GM19324 (cell line): Measurements from ENCODE around the gene ITGBL1.
"Not testable (repeated sequence)": the region's sequence is repeated elsewhere in the genome, so short reads cannot be mapped to it uniquely, and the experiment has no call there.

ENCODE experiments used
- ATAC-seq: cut with Tn5 transposase; IDR thresholded peaks from one replicate; pipeline ENCODE4 v1.9.1; 2021; ENCODE audit warnings: mild to moderate bottlenecking, moderate library complexity; ENCODE audit not compliant: unreplicated experiment, low FRiP score

The ITGBL1 gene

DNA sequence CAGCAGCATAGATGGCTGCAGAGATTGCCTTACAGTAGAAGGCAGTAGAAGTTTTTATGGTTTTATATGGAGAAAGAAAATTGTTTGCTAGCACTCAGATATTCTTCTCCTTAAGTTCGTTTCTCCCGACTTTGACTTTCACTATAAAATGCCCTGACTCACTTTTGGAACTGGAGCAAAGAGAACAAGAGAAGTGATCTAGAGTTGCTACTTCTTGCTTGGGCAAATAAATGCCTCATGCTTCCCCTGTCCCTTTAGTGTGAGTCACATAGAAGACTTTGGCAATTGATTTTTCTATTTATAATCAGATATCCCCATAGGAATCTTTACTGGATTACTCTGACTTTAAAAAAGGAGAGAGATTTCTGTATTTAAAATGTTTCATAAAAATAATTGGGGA, 46.9 kb downstream of the ITGBL1 start:
- no peak for ATAC-seq

DNA sequence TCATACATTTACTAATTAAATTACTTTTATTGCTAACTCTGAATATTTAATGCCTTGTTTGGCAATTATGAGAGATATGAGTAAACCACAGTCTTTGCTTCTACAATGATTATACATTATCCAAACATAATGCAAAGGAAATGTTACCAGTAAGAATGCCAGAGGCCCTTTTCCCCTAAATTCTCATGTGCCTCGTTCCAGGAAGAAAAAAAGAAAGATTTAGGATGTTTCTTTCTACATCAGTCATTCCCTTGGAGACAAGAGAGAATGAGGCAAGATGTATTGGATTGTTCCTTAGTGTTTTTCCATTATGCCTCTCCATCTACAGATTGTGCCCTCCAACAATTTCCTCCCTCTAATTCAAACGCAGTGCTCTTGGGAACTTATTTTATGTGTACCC, 50.1 kb downstream of the ITGBL1 start:
- ATAC-seq, result no peak

DNA sequence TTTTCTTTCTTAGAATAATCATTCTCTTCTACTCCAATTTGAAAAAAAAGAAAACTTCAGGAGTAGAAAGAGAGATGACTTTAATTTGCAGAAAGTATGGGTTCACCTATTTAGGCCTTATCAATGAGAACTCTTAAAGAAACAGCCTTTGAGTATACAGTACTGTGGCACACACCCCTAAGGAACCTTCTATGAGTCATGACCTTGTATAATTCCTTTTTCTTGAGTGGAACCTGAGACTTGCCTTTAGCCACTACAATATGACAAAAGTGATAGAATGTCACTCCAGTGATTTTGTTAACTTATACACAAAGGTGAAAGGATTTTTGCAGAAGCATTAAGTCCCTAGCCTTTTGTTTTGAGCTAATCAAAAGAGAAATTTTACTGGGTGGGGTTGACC, 58.7 kb downstream of the ITGBL1 start:
- no peak for ATAC-seq

DNA sequence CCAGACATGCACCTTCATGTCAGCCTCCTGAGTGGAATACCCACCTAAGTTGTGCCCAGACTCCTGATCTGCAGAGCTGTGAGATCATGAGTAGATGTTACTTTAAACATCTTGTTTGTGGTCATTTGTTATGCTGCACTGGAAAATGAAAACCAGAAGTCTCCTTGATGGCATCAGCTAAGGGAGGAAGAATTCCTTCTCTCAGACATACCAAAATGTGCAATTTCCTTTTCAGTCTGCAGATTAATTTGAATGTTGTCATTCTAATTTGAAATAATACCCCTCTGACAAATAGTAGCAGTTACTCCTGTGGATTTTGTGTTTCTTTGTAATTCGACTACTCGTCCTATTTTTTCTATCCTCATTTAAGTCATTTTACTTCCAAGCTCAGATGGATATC, 59.3 kb downstream of the ITGBL1 start:
- ATAC-seq, result no peak

DNA sequence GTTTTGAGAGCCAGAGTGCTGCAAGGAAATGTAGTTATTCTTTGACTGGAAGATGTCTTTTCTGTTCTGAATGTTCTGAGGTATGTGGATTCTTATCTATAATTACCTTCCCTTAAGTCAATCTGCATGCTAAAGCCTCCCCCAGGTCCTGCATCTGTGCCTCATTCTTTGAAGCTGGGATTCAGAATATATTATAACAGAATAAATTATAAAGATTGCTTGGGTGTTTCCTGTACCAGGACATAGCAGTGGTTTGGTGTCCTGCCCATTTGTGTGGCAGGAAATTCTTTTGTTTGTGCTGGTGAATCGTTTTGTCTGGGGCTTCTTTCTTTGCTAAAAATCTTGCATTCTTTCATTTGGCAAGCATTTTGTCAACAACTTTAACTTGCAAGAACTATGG, 60.2 kb downstream of the ITGBL1 start:
- no peak for ATAC-seq

DNA sequence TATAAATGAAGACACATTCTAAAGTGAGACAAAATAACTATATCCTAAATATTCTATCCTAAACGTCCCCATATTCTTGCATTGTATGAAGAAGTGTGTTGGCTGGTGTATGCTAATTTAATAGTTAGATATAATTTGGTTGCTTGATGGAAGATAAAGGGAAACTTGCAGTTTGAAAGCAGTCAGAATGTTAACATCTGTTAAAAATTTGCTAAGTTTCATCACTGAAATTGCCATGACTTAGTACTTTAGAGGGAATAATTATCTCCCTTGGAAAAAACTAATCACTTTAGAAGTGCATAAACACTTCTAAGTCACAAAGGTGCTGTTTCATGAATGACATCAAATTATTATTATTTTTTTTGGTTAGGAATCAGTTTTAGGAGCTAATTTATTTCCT, 61.6 kb downstream of the ITGBL1 start:
- no peak for ATAC-seq

DNA sequence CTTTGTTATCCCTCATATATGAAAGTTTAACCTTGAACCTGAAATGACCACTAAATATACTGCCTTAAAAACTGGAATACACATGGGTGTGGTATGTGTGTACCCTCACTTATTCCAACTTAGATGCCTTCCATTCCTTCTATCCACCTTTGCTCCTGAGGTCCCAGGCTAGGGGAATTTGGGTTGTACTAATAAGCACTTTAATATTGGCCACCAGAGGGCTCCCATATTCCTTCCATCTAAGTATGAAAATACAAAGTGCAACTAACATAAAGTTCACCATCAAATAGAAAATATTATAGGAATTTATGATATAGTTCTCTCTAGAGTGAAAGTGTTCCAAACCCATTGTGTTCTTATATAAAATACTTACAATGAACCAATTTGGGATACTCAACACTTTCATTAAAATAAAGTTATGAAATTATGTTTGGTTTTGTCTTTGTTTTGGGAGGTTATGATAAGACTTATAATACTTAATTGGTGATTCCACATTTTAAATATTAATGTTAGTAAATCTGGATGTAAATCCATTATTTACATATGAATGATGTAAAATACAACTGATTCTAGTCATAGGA, 62.3 kb downstream of the ITGBL1 start:
- no peak for ATAC-seq

DNA sequence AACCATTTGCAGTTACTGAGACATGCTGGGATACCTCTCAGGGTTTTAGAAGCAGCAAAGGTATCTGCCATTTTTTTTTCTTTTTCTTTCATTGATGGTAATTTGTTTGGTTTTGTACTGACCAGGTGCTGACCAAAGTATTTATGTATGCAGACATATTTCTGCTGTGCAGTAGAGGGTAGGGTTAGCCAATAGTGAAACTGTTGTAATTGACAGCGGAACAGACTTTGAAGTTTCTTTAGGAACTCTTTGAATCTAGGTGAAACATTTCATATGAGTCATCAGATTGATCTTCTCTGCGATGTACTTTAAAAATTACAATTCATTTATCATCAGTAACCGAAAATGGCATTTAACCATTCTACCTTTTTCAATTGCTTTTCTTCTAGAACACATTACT, 63.0 kb downstream of the ITGBL1 start:
- ATAC-seq, result no peak

DNA sequence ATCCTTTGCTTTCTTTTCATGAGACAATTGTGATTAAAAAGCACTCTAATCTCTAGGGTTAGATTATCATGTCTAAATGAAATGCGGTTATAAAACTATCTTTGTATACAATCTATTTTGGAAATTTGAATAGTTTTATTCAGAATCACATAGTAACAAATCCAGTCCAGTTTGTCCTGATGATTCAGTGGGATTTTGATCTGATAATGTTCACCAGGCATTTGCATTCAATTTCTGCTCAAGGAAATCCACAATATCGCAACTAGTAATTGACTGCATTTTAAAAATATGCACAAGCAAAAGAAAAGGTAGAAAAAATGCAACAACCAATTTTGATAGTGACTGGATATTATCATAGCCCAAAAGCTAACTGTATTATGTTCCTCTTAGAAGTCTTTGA, 63.8 kb downstream of the ITGBL1 start:
- no peak for ATAC-seq

DNA sequence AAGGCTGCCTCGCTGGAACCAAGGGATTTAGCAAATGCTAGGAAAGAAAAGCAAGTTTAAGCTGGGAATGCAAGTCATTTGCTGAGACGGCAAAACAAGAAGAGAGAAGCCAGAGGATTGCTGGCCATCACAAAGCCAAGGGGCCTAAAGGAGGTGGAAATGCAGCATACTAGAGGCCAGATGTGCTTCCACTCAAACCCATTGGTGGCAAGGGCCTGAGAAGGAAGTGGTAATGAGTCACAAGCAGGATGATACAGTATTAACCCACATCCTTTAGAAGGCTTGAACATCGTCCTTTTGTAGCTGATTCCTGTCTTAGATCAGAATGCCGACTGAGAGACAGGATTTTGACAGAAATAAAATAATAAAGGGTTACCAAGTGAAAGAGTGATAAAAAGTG, 68.2 kb downstream of the ITGBL1 start:
- ATAC-seq, result no peak

DNA sequence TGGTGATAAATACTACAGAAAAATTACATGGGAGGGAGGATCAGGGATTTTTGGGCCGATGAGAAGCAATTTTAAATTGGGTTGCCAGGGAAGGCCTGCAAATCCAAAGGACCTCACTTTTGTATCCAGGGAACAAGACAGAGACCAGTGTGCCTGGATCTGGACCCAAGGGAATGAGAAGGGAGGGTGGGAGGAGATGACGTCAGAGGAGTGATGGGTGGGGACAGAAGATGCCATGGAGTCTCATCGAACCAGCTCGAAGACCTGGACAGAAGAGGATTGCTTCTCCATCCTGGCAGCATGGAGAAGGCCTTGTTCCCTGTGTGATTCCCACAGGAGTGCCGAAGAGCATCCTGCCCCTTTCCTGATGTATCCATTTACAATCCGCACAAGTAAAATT, 68.9 kb downstream of the ITGBL1 start:
- ATAC-seq, result no peak

DNA sequence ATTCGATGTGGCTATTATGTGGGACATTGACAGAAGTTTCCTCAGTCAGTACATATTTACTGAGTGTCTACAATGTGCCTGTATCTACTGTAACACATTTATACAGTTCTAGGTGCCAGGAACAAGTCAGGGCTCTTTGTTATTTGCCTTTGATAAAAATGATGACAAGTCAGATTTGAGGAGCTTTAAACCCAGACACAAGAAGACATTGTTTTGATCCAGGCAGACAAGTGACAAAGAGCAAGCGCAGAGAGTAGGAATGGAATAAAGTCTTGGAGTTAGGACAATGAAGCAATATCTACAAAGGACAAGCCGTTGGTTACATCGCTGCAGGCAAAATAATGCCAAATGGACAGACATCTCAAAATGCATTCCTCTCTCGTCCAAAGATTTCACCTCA, 70.1 kb downstream of the ITGBL1 start:
- no peak for ATAC-seq

DNA sequence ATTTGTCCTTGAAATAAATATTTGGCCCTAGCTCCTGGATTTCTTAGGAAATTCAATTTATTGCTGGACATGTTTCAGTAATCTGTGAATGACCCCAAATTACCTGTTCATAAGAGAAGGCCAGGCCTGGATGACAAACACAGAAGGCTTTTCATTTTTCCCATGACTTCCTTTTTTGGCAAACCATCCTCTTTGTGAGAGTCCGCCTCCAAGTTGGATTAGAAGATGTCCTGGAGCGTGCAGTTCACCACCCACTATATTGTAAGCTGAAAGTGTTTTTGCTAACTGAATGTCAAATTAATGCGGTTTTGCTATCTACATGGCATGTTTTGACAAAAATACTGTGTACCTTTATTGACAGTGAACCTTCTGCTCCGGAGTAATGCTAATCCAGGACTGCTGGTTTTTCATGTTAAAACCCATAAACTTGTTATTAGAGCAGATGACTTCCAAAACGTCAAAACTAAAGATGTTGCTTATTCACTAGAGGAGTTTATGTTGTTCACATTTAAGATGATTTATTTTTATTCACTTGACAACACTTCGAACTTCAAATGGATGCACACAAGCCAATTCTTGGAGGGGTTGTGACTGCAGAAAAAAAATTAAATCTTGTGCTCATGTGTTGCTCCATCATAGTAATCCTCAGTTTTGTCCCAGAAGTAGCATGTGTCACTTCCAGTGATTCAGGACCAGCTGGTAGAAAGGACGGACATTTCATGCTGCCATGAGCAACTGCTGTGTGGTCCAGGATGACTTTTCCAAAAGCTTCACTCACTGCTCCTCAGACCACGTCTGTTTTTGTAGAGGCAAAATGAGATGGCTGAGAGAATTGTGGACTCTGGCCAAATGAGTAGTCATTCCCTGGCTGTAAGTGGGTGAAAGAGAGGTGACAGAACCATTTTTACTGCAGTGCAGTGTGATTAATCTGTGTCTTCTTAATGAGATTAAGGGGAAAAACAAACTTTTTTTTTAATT, 71.0 kb downstream of the ITGBL1 start:
- ATAC-seq, result no peak

DNA sequence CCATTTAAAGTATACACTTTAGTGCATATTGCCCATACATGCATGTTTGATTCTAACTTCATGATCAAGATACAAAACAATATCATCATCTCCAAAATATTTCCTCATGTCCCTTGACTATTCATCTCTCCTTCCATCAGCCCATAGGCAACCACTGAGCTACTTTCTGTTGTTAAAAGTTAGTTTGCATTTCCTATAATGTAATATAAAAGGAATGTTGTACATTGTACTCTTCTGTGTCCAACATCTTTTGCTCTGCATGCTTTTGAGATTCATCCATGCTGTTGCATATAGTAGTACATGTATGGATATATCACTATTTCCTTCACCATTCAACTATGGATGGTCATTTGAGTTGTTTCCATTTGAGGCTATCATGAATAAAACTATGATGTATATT, 74.7 kb downstream of the ITGBL1 start:
- no peak for ATAC-seq

DNA sequence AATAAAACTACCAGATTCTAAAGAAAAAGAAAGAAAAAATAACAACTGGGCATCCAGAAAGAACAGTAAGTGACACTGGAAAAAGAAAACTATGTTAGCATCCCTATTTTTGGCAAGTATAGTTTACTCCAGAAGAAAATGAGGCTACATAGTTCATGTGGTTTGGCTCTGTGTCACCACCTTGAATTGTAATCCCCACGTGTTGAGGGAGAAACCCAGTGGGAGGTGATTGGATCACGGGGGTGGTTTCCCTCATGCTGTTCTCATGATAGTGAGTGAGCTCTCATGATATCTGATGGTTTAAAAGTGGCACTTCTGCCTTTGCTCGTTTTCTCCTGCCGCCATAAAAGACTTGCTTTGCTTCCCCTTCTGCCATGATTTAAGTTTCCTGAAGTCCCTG, 76.9 kb downstream of the ITGBL1 start:
- ATAC-seq, result no peak

DNA sequence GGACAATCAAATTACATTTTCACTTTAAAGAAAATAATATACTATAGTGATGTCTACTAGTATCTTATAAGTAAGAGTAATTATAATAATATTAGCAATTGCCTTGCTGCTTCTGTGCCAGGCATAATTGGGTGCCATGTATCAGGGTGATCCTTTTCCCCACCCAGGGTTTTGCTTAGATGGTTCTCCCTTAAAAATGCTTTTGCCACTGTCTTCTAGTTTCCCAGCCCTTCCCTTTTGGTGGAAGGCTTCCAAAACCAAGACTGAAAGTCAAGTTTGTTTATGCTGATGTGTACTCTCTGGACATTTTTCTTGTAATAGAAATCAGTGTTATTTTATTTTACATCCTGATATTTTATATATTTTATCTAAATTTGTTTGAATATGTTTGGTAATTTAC, 77.8 kb downstream of the ITGBL1 start:
- ATAC-seq, result no peak

DNA sequence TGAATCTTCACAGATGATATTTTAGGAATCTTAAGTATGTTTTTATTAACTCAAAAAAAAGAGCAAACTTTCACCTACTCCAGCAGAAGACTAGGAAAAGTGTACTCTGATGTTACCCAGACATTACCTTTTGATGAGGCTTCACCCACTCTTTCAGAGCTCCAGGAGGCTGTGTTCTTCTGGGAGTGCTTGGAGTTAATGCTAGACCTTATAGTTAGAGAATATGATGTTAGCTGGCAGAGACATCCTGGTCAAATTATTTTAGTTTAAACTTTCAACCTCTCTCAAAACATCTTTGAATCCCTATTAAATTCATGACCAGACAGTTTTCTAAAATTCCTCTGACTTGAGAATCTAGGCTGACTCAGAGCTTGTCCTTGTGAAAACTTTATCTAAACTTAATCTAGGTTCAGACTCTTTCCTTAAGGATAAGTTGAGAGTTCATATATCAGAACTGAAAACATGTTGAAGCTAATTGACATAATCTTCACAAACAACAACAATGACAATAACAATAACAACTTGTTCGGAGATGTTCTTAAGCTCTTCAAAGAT, 82.8 kb downstream of the ITGBL1 start:
- no peak for ATAC-seq

DNA sequence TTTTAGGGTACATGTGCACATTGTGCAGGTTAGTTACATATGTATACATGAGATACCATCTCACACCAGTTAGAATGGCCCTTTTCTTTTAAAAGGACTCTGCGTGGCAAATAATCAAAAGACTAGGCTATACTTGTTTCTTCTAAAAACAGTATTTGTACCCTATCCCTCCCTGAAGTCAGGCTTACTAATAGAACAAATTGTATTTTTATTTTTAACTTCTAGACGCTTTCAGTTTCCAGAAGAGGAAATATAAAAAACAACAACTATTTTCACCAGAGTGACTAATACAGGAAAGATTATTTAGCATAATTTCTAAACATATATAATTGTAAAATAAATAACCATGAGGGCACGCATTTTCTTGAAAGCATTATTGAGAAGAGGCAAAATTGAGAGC, 83.6 kb downstream of the ITGBL1 start:
- no peak for ATAC-seq

DNA sequence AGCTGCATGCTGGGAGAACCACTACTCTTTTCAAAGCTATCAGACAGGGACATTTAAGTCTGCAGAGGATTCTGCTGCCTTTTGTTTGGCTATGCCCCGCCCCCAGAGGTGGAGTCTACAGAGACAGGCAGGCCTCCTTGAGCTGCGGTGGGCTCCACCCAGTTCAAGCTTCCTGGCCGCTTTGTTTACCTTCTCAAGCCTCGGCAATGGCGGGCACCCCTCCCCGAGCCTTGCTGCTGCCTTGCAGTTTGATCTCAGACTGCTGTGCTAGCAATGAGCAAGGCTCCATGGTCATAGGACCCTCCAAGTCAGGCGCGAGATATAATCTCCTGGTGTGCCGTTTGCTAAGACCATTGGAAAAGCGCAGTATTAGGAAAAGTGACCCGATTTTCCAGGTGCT, 92.1 kb downstream of the ITGBL1 start:
- ATAC-seq, result not testable (repeated sequence)

DNA sequence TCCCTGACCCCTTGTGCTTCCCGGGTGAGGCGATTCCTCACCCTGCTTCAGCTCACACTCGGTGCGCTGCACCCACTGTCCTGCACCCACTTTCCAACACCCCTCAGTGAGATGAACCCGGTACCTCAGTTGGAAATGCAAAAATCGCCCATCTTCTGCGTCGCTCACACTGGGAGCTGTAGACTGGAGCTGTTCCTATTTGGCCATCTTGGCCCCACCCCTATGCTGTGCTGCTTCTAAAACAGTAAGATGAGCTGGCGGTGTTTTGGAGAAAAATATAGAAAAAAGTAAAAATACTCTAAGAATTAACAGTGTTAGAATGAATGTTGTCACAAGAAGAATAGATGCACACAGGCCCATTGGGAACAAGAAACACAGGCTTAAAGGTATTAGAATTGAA, 92.5 kb downstream of the ITGBL1 start:
- ATAC-seq, result no peak

DNA sequence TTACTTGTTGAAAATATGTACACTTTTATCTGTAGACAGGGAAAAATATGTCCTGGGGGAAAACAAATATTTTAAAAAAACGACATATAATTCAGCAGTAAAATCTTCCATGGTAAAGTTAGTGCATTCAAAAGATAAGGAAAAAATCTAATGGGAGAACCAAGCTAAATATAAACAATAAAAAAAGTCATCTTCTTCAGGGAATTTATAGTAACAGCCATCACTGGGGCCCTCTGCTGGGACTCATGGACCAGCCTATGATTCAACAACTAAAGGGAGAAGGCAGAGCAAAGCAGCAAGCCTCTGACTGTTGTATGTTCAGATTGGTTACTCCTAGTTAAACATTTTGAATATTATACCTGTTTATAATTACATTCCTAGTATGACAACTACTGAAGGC, 93.0 kb downstream of the ITGBL1 start:
- no peak for ATAC-seq

DNA sequence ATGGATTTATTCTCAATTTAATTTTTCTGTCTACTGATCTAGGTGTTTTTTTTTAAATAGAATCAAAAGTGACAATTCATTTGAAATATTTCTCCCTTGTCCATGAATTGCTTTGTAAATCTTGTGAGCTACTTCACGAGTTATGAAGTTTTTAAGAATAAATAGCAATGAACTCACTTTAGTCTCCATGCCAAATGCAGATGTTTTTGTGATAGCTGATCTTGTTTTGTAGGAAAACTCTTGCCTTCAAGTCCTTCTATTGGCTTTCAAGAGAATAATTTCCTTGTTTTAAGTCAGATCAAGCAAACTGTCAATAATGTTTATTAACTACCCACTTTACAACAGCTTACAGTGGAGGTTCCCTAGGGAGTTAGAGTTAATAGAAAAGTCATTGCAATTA, 99.8 kb downstream of the ITGBL1 start:
- no peak for ATAC-seq
